HG02852 (cell line): Measurements from ENCODE around the gene VPS35.
"Not testable (repeated sequence)": the region's sequence is repeated elsewhere in the genome, so short reads cannot be mapped to it uniquely, and the experiment has no call there.

ENCODE experiments used
- ATAC-seq: cut with Tn5 transposase; IDR thresholded peaks from one replicate; pipeline ENCODE4 v1.9.1; 2021; ENCODE audit warnings: mild to moderate bottlenecking, moderate library complexity; ENCODE audit not compliant: unreplicated experiment

Gene VPS35

GRCh38 chr16:46673320-46674013 lies 15.5 kb downstream of the VPS35 start:
- peak; percentile 80 for ATAC-seq

GRCh38 chr16:46662123-46662522 lies 26.9 kb downstream of the VPS35 start:
- no peak for ATAC-seq

- ATAC-seq: peak; percentile 93
Measured at GRCh38 chr16:46658925-46659324, 30.1 kb downstream of the VPS35 start.

GRCh38 chr16:46651305-46651704 lies 37.7 kb downstream of the VPS35 start:
- no peak for ATAC-seq

GRCh38 chr16:46650254-46650623 lies 38.7 kb downstream of the VPS35 start:
- ATAC-seq: no peak

GRCh38 chr16:46649588-46650253 lies 39.3 kb downstream of the VPS35 start:
- no peak for ATAC-seq

- no peak for ATAC-seq
Measured at GRCh38 chr16:46648656-46649055, 40.3 kb downstream of the VPS35 start.

- ATAC-seq: no peak
Measured at GRCh38 chr16:46638947-46639925, 49.7 kb downstream of the VPS35 start.

GRCh38 chr16:46632778-46633733 lies 55.9 kb downstream of the VPS35 start:
- no peak for ATAC-seq

GRCh38 chr16:46629331-46630219 lies 59.4 kb downstream of the VPS35 start:
- no peak for ATAC-seq

- ATAC-seq: no peak
Measured at GRCh38 chr16:46627746-46628145, 61.2 kb downstream of the VPS35 start.

- not testable (repeated sequence) for ATAC-seq
Measured at GRCh38 chr16:46626681-46627080, 62.3 kb downstream of the VPS35 start.

- ATAC-seq: not testable (repeated sequence)
Measured at GRCh38 chr16:46624862-46625261, 64.1 kb downstream of the VPS35 start.

GRCh38 chr16:46623707-46624106 lies 65.3 kb downstream of the VPS35 start:
- ATAC-seq: not testable (repeated sequence)

GRCh38 chr16:46623246-46623645 lies 65.7 kb downstream of the VPS35 start:
- ATAC-seq: not testable (repeated sequence)

- no peak for ATAC-seq
Measured at GRCh38 chr16:46621934-46622676, 66.9 kb downstream of the VPS35 start.

GRCh38 chr16:46621006-46621933 lies 67.7 kb downstream of the VPS35 start, which contains the start of gene SHCBP1:
Gene SHCBP1, minus strand, starts transcription at chr16:46621379. Its CDS starts 20 bp downstream, at chr16:46621359.
- peak; percentile 91 for ATAC-seq
